Measurements from ENCODE around the gene ANKRD63. TPM values are rescaled to one million over a fixed set of nuclear protein-coding genes. Genes with fewer than 3 reads are reported as not detected.

The ANKRD63 gene
- total and polyA plus RNA-seq, 2 of the 8 experiments (the other 6 are each of a cell fraction or from before 2014, with no cell fraction given): 0.18 to 0.26 TPM

DNA sequence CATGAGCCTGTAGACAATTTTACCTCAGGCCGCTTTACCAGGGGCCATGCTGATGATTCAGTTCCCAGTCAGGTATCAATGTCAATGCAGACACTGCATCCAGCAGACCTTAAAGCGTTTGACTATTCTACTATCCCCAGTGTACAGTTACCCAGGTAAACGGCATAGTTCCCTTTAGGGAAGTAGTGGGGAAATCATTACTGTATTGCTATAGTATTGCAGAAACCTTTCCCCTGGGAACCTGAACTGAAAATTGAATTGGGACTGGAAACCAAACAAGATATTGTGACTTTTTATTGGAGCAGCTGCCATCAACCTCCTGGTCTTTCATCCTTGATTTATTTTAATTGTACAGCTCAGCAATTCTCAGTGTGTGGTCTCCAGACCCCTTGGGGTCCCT lies 34.1 kb upstream of the ANKRD63 start:
- Histone ChIP-seq H2AFZ (ENCODE audit: low read length) (no peak overlapping the region), H3K9ac (replicated peaks in 1 of 4; ENCODE audit: extremely low read depth in 1 of 4, low read depth in 3 of 4, low read length in 3 of 4) (no peak overlapping the region), H3K14ac (ENCODE audit: insufficient read length) (no peak overlapping the region), H3K4me1 (replicated peaks in 1 of 4; ENCODE audit: control insufficient read depth in 3 of 4, insufficient read depth in 4 of 4, low read length in 3 of 4) (peaks cover 0 to 7% (median 2%) of the 10 kb centered on the region in 4 experiments; a peak in 4 of 7 replicates), H3K56ac (replicated peaks; ENCODE audit: insufficient read length, low read depth, low read length) (no peak overlapping the region), H3K36me3 (ENCODE audit: control insufficient read depth in 2 of 4, insufficient read depth in 4 of 4, low read length in 3 of 4) (no peaks in the 10 kb centered on the region), H2BK20ac (ENCODE audit: low read length) (no peak overlapping the region), H3K27me3 (replicated peaks in 1 of 4; ENCODE audit: control insufficient read depth in 3 of 4, extremely low read depth in 1 of 4, insufficient read depth in 3 of 4, low read length in 3 of 4) (peaks cover 0 to 3% (median 2%) of the 10 kb centered on the region in 4 experiments; a peak in 3 of 7 replicates), H4K91ac (replicated peaks; ENCODE audit: insufficient read length, low read length) (no peak overlapping the region), H3K4ac (replicated peaks; ENCODE audit: insufficient read length, low read depth, low read length) (no peak overlapping the region), H3K27ac (ENCODE audit: low read depth, low read length) (no peak overlapping the region), H2BK120ac (replicated peaks; ENCODE audit: low read depth, low read length) (no peak overlapping the region), H2BK5ac (ENCODE audit: low read depth, low read length) (no peak overlapping the region), H4K5ac (ENCODE audit: insufficient read length, low read depth, low read length) (no peak overlapping the region), H3K23me2 (ENCODE audit: low read depth, low read length) (no peaks in the 10 kb centered on the region), H3K9me3 (ENCODE audit: insufficient read depth in 2 of 2, low read depth in 1 of 2, low read length in 1 of 2) (no peaks in the 10 kb centered on the region), H2BK12ac (ENCODE audit: low read depth, low read length) (no peak overlapping the region), H3K4me2 (ENCODE audit: insufficient read depth in 1 of 2, low read depth in 2 of 2, low read length in 2 of 2) (no peak overlapping the region), H3K23ac (ENCODE audit: insufficient read length) (no peak overlapping the region), H3K18ac (ENCODE audit: extremely low read depth, low read length) (no peak overlapping the region), H3K79me1 (ENCODE audit: low read depth, low read length) (no peaks in the 10 kb centered on the region), H2AK5ac (ENCODE audit: low read depth, low read length) (no peak overlapping the region), H4K8ac (ENCODE audit: extremely low read depth, insufficient read depth, low read length) (no peak overlapping the region), H3K79me2 (ENCODE audit: control insufficient read depth in 1 of 2, insufficient read depth in 2 of 2, low read length in 2 of 2) (no peaks in the 10 kb centered on the region), H4K20me1 (replicated peaks in 1 of 2; ENCODE audit: control insufficient read depth in 1 of 2, insufficient read depth in 2 of 2, low read length in 2 of 2) (peaks cover 0 to 1% of the 10 kb centered on the region in 2 experiments), H2BK15ac (ENCODE audit: low read length) (no peak overlapping the region), H3K4me3 (ENCODE audit: extremely low read depth in 1 of 4, insufficient read depth in 2 of 4, low read depth in 3 of 4, low read length in 4 of 4) (no peak overlapping the region)
- DNase-seq (ENCODE audit: low read depth in 1 of 2, low spot score in 2 of 2) (no peak), FAIRE-seq (no peak)
- no peak for TF ChIP-seq SP4 (IDR thresholded peaks at IDR 0.05; ENCODE audit: low read length)
- TF ChIP-seq TBP (IDR thresholded peaks at IDR 0.05; ENCODE audit: low read depth, low read length): no peak
- TF ChIP-seq SAP30 (IDR thresholded peaks at IDR 0.05; ENCODE audit: insufficient read depth, insufficient replicate concordance, low read length): no peak
- no peak for TF ChIP-seq POU5F1 (IDR thresholded peaks at IDR 0.05; ENCODE audit: low read depth, low read length)
- no peak for TF ChIP-seq BACH1 (IDR thresholded peaks at IDR 0.05; ENCODE audit: low read length)
- no peak for TF ChIP-seq FOSL1 (IDR thresholded peaks at IDR 0.05; ENCODE audit: insufficient read depth, low read depth, low read length)
- TF ChIP-seq E2F6 (IDR thresholded peaks at IDR 0.05): no peak
- no peak for TF ChIP-seq TCF12 (IDR thresholded peaks at IDR 0.05; ENCODE audit: low read depth, low read length)
- TF ChIP-seq SIX5 (IDR thresholded peaks at IDR 0.05; ENCODE audit: low read depth, low read length): no peak
- CTCF ChIA-PET (ENCODE audit: partially characterized antibody): interaction anchor here (0.6 to 23.9 kb wide), 12 partner anchors 10 to 1089 kb away, joined by 3 to 584 read pairs (median 4); partner anchors contain the start of genes ANKRD63, CCDC9B, PAK6 and PLCB2
- WGBS, 2 experiments (ENCODE audit: extremely low coverage in 1 of 2, insufficient coverage in 1 of 2, insufficient read length in 1 of 2, insufficient replicate concordance in 2 of 2, low coverage in 1 of 2, low lambda C conversion rate in 2 of 2, missing lambda C conversion rate in 1 of 2): 81% methylated on average over 3 of the region's 3 CpGs; no CpG with 5 or more reads in 1 of the 2 experiments
- POLR2A ChIA-PET (ENCODE audit: partially characterized antibody): interaction anchor here (0.8 to 1.4 kb wide), 2 partner anchors 28 to 37 kb away, joined by 3 to 4 read pairs; no protein-coding TSS in a partner anchor

Data from H1 (cell line).